Smooth muscle cell (in vitro differentiated cells): ENCODE data around the gene GNB1. TPM values are rescaled to one million over a fixed set of nuclear protein-coding genes. Genes with fewer than 3 reads are reported as not detected.

Source experiments
- DNase-seq: peaks from one replicate; lab custom pipeline; 2025; ENCODE audit not compliant: unreplicated experiment; lab: John Stamatoyannopoulos, UW
- H2AFZ ChIP-seq: fragments of 200-600 bp; sonication (generic); 2 replicates; pipeline ENCODE4 v1.6.0; 2016; ENCODE audit warnings: antibody characterized with exemption, low read depth, mild to moderate bottlenecking
- H3F3A ChIP-seq: fragments of 200-600 bp; sonication (generic); 2 replicates; pipeline ENCODE4 v1.6.0; 2017; ENCODE audit warnings: antibody characterized with exemption, low read depth
- H3K27ac ChIP-seq: fragments of 200-600 bp; sonication (generic); 2 replicates; pipeline ENCODE4 v1.5.1; 2016; ENCODE audit warnings: low read depth, mild to moderate bottlenecking
- H3K27me3 ChIP-seq: fragments of 200-600 bp; sonication (generic); 2 replicates; pipeline ENCODE4 v1.6.1; 2016; ENCODE audit warnings: low read depth, mild to moderate bottlenecking
- H3K36me3 ChIP-seq: fragments of 200-600 bp; sonication (generic); 2 replicates; pipeline ENCODE4 v1.5.1; 2016; ENCODE audit warnings: low read depth
- H3K4me1 ChIP-seq: fragments of 200-600 bp; sonication (generic); 2 replicates; pipeline ENCODE4 v1.5.1; 2016; ENCODE audit warnings: low read depth
- H3K4me2 ChIP-seq: fragments of 200-600 bp; sonication (generic); 2 replicates; pipeline ENCODE4 v1.6.0; 2016; ENCODE audit warnings: mild to moderate bottlenecking
- H3K4me3 ChIP-seq: fragments of 200-600 bp; sonication (generic); 2 replicates; pipeline ENCODE4 v1.5.1; 2016; ENCODE audit warnings: mild to moderate bottlenecking
- H3K79me2 ChIP-seq: fragments of 200-600 bp; sonication (generic); 2 replicates; pipeline ENCODE4 v1.6.0; 2016; ENCODE audit warnings: low read depth, mild to moderate bottlenecking
- H3K9ac ChIP-seq: fragments of 200-600 bp; sonication (generic); 2 replicates; pipeline ENCODE4 v1.6.0; 2016; ENCODE audit warnings: low read depth
- H3K9me3 ChIP-seq: fragments of 200-600 bp; sonication (generic); replicated peaks from 2 replicates; pipeline ENCODE4 v1.5.1; 2016; ENCODE audit warnings: low read depth
- H4K20me1 ChIP-seq: fragments of 200-600 bp; sonication (generic); 2 replicates; pipeline ENCODE4 v1.6.0; 2016; ENCODE audit warnings: low read depth
- WGBS: methylation state at CpG from one replicate; pipeline ENCODE4 v1.1.7; 2016; ENCODE audit warnings: low lambda C conversion rate; 5-methylcytosine and 5-hydroxymethylcytosine counted together
- polyA plus RNA-seq: library from polyadenylated mRNA; unstranded; fragments of >200 nt; fragmentation: Nextera tagmentation; extraction: Ambion mirVana; gene quantifications from 2 replicates; pipeline ENCODE4 v1.2.1, GENCODE V29; 2016
- total RNA-seq: library from RNA; depleted of rRNA; stranded (reverse); fragments of >200 nt; gene quantifications from 2 replicates; pipeline ENCODE4 v1.2.3, GENCODE V29; 2014
- TF ChIP-seq, protein P1 (sequence below): fragments of 200-600 bp; sonication (generic); IDR thresholded peaks from 2 replicates; pipeline ENCODE4 v1.5.1; 2017; ENCODE audit warnings: borderline replicate concordance, mild to moderate bottlenecking, antibody characterized with exemption; ENCODE audit not compliant: insufficient read depth, poor library complexity, severe bottlenecking

The GNB1 gene
- total and polyA plus RNA-seq, 2 experiments from 2014 or later = 208 to 293 TPM

DNA sequence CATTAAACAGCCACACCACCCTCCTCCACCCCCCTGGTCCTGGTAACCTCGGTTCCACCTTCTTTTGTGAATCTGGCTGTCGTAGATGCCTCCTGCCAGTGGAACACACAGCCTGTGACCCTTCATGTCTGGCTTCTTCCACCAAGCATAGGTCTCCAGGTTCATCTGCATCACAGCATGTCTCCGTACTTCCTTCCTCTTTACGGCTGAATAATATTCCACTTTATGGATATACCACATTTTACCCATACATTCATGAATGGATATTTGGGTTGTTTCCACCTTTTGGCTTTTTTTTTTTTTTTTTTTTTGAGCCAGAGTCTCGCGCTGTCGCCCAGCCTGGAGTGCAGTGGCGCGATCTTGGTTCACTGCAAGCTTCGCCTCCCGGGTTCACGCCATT, 12.3 kb upstream of the GNB1 start:
- no peaks in the 10 kb centered on the region for H4K20me1 ChIP-seq
- H3K36me3 ChIP-seq = no peaks in the 10 kb centered on the region
- no peak overlapping the region for H3K27ac ChIP-seq
- H3K9me3 ChIP-seq = no peaks in the 10 kb centered on the region
- DNase-seq = no peak
- no peaks in the 10 kb centered on the region for H3K27me3 ChIP-seq
- no peak overlapping the region for H3K4me2 ChIP-seq
- H3K79me2 ChIP-seq = peaks cover 4% of the 10 kb centered on the region
- peaks cover 4% of the 10 kb centered on the region for H3K4me1 ChIP-seq
- H3K4me3 ChIP-seq = no peak overlapping the region
- TF ChIP-seq, protein P1, sequence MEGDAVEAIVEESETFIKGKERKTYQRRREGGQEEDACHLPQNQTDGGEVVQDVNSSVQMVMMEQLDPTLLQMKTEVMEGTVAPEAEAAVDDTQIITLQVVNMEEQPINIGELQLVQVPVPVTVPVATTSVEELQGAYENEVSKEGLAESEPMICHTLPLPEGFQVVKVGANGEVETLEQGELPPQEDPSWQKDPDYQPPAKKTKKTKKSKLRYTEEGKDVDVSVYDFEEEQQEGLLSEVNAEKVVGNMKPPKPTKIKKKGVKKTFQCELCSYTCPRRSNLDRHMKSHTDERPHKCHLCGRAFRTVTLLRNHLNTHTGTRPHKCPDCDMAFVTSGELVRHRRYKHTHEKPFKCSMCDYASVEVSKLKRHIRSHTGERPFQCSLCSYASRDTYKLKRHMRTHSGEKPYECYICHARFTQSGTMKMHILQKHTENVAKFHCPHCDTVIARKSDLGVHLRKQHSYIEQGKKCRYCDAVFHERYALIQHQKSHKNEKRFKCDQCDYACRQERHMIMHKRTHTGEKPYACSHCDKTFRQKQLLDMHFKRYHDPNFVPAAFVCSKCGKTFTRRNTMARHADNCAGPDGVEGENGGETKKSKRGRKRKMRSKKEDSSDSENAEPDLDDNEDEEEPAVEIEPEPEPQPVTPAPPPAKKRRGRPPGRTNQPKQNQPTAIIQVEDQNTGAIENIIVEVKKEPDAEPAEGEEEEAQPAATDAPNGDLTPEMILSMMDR = no peak
- no peak overlapping the region for H3K9ac ChIP-seq
- no peaks in the 10 kb centered on the region for H3F3A ChIP-seq
- no peak overlapping the region for H2AFZ ChIP-seq
- WGBS = 92% methylated on average over 12 of the region's 12 CpGs

DNA sequence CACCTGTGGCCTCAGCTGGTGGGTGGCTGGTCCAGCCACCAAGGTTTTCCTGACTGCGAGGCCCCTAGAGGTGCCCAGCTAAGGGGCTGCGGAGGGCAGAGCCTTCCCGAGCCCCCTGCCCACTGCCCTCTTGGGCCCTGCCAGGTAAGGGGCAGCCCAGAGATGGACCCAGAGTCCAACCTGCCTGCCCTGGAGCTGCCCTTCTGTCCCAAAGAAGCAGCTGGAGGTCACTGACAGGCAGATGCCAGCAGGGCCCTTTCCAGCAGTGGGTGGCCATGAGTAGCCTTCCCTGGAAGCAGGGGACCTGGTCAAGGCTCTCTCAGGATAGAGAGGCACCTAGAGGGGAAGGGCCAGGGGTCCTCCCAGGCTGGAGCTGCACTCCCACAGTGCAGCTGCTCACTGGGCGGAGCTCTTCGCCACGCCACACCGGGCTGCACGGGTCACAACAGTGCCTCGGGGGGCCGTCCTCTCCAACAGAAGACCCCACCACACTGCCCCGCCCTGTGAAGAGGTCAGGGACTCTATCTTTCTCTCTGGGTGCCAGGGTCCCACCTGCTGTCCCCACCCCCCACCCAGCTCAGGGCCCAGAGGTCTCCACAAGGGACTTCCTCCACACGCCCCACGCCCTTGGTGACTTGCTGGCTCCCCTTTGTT, 10.9 kb upstream of the GNB1 start:
- no peak overlapping the region for H2AFZ ChIP-seq
- no peak overlapping the region for H3K4me3 ChIP-seq
- H3K79me2 ChIP-seq = no peaks in the 10 kb centered on the region
- TF ChIP-seq, protein P1 = no peak
- H3F3A ChIP-seq = no peaks in the 10 kb centered on the region
- no peaks in the 10 kb centered on the region for H3K36me3 ChIP-seq
- H3K4me2 ChIP-seq = no peak overlapping the region
- whole genome bisulfite sequencing = 81% methylated on average over 13 of the region's 13 CpGs
- H3K9me3 ChIP-seq = no peaks in the 10 kb centered on the region
- H3K4me1 ChIP-seq = no peaks in the 10 kb centered on the region
- H4K20me1 ChIP-seq = no peaks in the 10 kb centered on the region
- H3K9ac ChIP-seq = no peak overlapping the region
- no peaks in the 10 kb centered on the region for H3K27me3 ChIP-seq
- H3K27ac ChIP-seq = no peak overlapping the region
- no peak for DNase-seq

DNA sequence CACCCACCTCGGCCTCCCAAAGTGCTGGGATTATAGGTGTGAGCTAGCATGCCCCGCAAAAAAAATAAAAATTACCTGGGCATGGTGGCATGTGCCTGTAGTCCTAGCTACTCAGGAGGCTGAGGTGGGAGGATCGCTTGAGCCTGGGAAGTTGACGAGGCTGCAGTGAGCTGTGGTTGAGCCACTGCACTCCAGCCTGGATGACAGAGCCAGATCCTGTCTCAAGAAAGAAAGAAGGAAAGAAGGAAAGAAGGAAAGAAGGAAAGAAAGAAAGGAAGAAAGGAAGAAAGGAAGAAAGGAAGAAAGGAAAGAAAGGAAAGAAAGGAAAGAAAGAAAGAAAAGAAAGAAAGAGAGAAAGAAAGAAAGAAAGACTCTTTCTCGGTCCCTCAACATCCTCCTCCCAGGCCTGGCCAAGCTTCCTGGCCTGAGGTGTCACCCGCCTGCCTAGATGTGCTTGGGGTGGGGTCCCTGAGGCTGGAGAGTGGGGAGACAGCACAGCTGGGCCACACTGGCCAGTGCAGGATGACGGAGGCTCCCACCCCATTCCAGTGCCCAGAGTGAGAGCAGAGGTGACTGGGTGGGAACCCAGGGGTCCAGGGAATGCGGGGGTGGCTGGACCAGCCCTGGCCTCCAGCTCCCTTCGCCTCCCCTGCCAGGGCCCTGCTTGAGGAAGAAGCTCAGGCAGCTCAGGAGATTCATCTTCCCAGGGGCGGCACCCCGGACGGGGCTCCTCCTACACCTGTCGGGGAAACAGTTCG, 10.2 kb upstream of the GNB1 start:
- no peak for DNase-seq

More for the DNA sequence above, 10.2 kb upstream of the GNB1 start:
- H4K20me1 ChIP-seq = no peaks in the 10 kb centered on the region
- no peaks in the 10 kb centered on the region for H3K36me3 ChIP-seq
- no peak overlapping the region for H3K4me2 ChIP-seq
- H3K4me3 ChIP-seq = no peak overlapping the region
- H3K27me3 ChIP-seq = no peaks in the 10 kb centered on the region
- no peaks in the 10 kb centered on the region for H3K79me2 ChIP-seq
- no peak overlapping the region for H3K27ac ChIP-seq
- TF ChIP-seq, protein P1 = no peak
- no peak overlapping the region for H3K9ac ChIP-seq
- H3K9me3 ChIP-seq = no peaks in the 10 kb centered on the region
- no peak overlapping the region for H2AFZ ChIP-seq
- H3K4me1 ChIP-seq = no peaks in the 10 kb centered on the region
- H3F3A ChIP-seq = no peaks in the 10 kb centered on the region
- WGBS = 86% methylated on average over 14 of the region's 14 CpGs
